Neuronal stem cell (in vitro differentiated cells): ENCODE data around the gene RMND5A.
A peak's percentile ranks its signal among the peaks of the same experiment; 100 is the strongest.

Experiments used
- DNase-seq: peaks from one replicate; pipeline ENCODE4 v3.0.0-alpha.2; 2013; ENCODE audit warnings: low spot score
- H2AFZ ChIP-seq: one replicate; pipeline ENCODE4 v1.6.1; 2013; ENCODE audit warnings: mild to moderate bottlenecking, low read length, inconsistent platforms
- H2AK5ac ChIP-seq: 2 replicates; pipeline ENCODE4 v1.6.1; 2013; ENCODE audit warnings: low read depth, mild to moderate bottlenecking, inconsistent platforms, low read length, moderate library complexity, mixed read lengths
- H2BK120ac ChIP-seq: 2 replicates; pipeline ENCODE4 v1.6.1; 2013; ENCODE audit warnings: low read depth, mild to moderate bottlenecking, inconsistent platforms, low read length, moderate library complexity, mixed read lengths
- H2BK12ac ChIP-seq: one replicate; pipeline ENCODE4 v1.6.1; 2013; ENCODE audit warnings: low read length, inconsistent platforms
- H2BK15ac ChIP-seq: 2 replicates; pipeline ENCODE4 v1.6.1; 2013; ENCODE audit warnings: mild to moderate bottlenecking, low read length, inconsistent platforms, mixed read lengths
- H2BK5ac ChIP-seq: one replicate; pipeline ENCODE4 v1.6.1; 2013; ENCODE audit warnings: inconsistent platforms, mild to moderate bottlenecking, low read length, moderate library complexity
- H3K14ac ChIP-seq: one replicate; pipeline ENCODE4 v1.6.1; 2013; ENCODE audit warnings: low read length, inconsistent platforms
- H3K18ac ChIP-seq: 2 replicates; pipeline ENCODE4 v1.6.1; 2013; ENCODE audit warnings: low read length, inconsistent platforms
- H3K23ac ChIP-seq: 2 replicates; pipeline ENCODE4 v1.6.1; 2013; ENCODE audit warnings: low read depth, mild to moderate bottlenecking, mixed read lengths, low read length, inconsistent platforms; ENCODE audit not compliant: poor library complexity
- H3K27ac ChIP-seq: replicated peaks from 3 replicates; pipeline ENCODE4 v1.5.1; 2013; ENCODE audit warnings: low read length, inconsistent platforms
- H3K27me3 ChIP-seq, 3 experiments: 2 replicates each; pipeline ENCODE4 v1.6.1; 2013; ENCODE audit warnings: low read length in 3 of 3, mild to moderate bottlenecking in 2 of 3, inconsistent platforms in 1 of 3, low read depth in 1 of 3, mixed read lengths in 1 of 3, moderate library complexity in 1 of 3; ENCODE audit not compliant: control insufficient read depth in 3 of 3, insufficient read depth in 3 of 3
- H3K36me3 ChIP-seq, 2 donors: replicated peaks in 1 of 2; 2 replicates each; pipeline ENCODE4 v1.6.1; 2013; ENCODE audit warnings: low read length in 2 of 2; ENCODE audit not compliant: control insufficient read depth in 2 of 2, insufficient read depth in 2 of 2
- H3K4ac ChIP-seq: 2 replicates; pipeline ENCODE4 v1.6.1; 2013; ENCODE audit warnings: inconsistent platforms, mild to moderate bottlenecking, low read length, moderate library complexity
- H3K4me1 ChIP-seq, 2 donors: 1 replicate in 1 of 2; 2 replicates in 1 of 2; pipeline ENCODE4 v1.6.1; 2013; ENCODE audit warnings: low read length in 2 of 2, low read depth in 1 of 2; ENCODE audit not compliant: control insufficient read depth in 2 of 2, insufficient read depth in 1 of 2
- H3K4me2 ChIP-seq: one replicate; pipeline ENCODE4 v1.6.1; 2013; ENCODE audit warnings: mild to moderate bottlenecking, low read length, inconsistent platforms; ENCODE audit not compliant: insufficient read depth, poor library complexity, severe bottlenecking
- H3K4me3 ChIP-seq, 2 donors: 2 replicates each; pipeline ENCODE4 v1.5.1; 2013; ENCODE audit warnings: low read length in 2 of 2, mild to moderate bottlenecking in 2 of 2, inconsistent platforms in 1 of 2, moderate library complexity in 1 of 2
- H3K79me1 ChIP-seq: one replicate; pipeline ENCODE4 v1.6.1; 2013; ENCODE audit warnings: low read depth, mild to moderate bottlenecking, inconsistent platforms, low read length, moderate library complexity
- H3K9ac ChIP-seq: one replicate; pipeline ENCODE4 v1.6.1; 2013; ENCODE audit warnings: mild to moderate bottlenecking, low read depth, low read length, inconsistent platforms; ENCODE audit not compliant: poor library complexity
- H3K9me3 ChIP-seq, 2 donors: replicated peaks in 1 of 2; 2 replicates each; pipeline versions ENCODE3 to v1.6.1; 2013; ENCODE audit warnings: low read length in 2 of 2, mild to moderate bottlenecking in 2 of 2, inconsistent platforms in 1 of 2, low read depth in 1 of 2, mixed read lengths in 1 of 2, moderate library complexity in 1 of 2; ENCODE audit not compliant: control insufficient read depth in 2 of 2, insufficient read depth in 1 of 2
- H4K8ac ChIP-seq: one replicate; pipeline ENCODE4 v1.6.1; 2013; ENCODE audit warnings: low read depth, mild to moderate bottlenecking, inconsistent platforms, low read length, moderate library complexity
- H4K91ac ChIP-seq: one replicate; pipeline ENCODE4 v1.6.1; 2013; ENCODE audit warnings: low read length, low read depth, mild to moderate bottlenecking, inconsistent platforms; ENCODE audit not compliant: poor library complexity
- WGBS, 2 donors: extraction: QIAGEN DNeasy Blood & Tissue Kit; methylation state at CpG; one replicate each; pipeline ENCODE4 v1.1.7; 2013; ENCODE audit warnings: missing lambda C conversion rate in 2 of 2, mixed read lengths in 1 of 2; ENCODE audit not compliant: insufficient read length in 2 of 2, insufficient replicate concordance in 1 of 2; ENCODE audit errors: extremely low coverage in 2 of 2; 5-methylcytosine and 5-hydroxymethylcytosine counted together

RMND5A gene

GRCh38 chr2:86790134-86790675 lies 70.1 kb downstream of the RMND5A start:
- peak overlapping the region; percentile 65 for H3K18ac ChIP-seq
- no peak overlapping the region for H2BK120ac ChIP-seq
- H3K4ac ChIP-seq: no peak overlapping the region
- no peak overlapping the region for H4K91ac ChIP-seq
- no peak overlapping the region for H3K9ac ChIP-seq
- peak overlapping the region; percentile 36 for H3K4me2 ChIP-seq
- H3K4me3 ChIP-seq: no peak overlapping the region
- no peak for DNase-seq
- peak overlapping the region; percentile 85 for H2AFZ ChIP-seq
- no peak overlapping the region for H2BK5ac ChIP-seq
- H3K23ac ChIP-seq: peak overlapping the region; percentile 25
- no peaks in the 10 kb centered on the region for H3K36me3 ChIP-seq
- peaks cover 3 to 7% of the 10 kb centered on the region in 2 donors for H3K9me3 ChIP-seq
- H3K4me1 ChIP-seq: peaks cover 5 to 8% of the 10 kb centered on the region in 2 donors
- no peaks in the 10 kb centered on the region for H3K79me1 ChIP-seq
- H2BK12ac ChIP-seq: no peak overlapping the region
- no peak overlapping the region for H3K27ac ChIP-seq
- H3K14ac ChIP-seq: no peak overlapping the region
- H2AK5ac ChIP-seq: peak overlapping the region; percentile 91
- H4K8ac ChIP-seq: no peak overlapping the region
- WGBS, 2 donors: no CpG with 5 or more reads among the region's 40 CpGs
- H2BK15ac ChIP-seq: no peak overlapping the region
- H3K27me3 ChIP-seq: peaks cover 28 to 96% (median 51%) of the 10 kb centered on the region in 3 experiments

- H3K27me3 ChIP-seq: peaks cover 28 to 90% (median 49%) of the 10 kb centered on the region in 3 experiments
- no peak within 1 kb of the TSS for H3K14ac ChIP-seq
- H3K27ac ChIP-seq: no peak within 1 kb of the TSS
- H3K79me1 ChIP-seq: no peaks in the 10 kb centered on the region
- H2AFZ ChIP-seq: peak within 1 kb of the TSS; percentile 85
- H3K9me3 ChIP-seq: peaks cover 4 to 7% of the 10 kb centered on the region in 2 donors
- H4K91ac ChIP-seq: no peak within 1 kb of the TSS
- no peak within 1 kb of the TSS for H2BK12ac ChIP-seq
- H3K9ac ChIP-seq: no peak within 1 kb of the TSS
- WGBS, 2 donors: no CpG with 5 or more reads among the region's 57 CpGs
- no peaks in the 10 kb centered on the region for H3K36me3 ChIP-seq
- H2BK5ac ChIP-seq: no peak within 1 kb of the TSS
- peak within 1 kb of the TSS; percentile 25 for H3K23ac ChIP-seq
- H3K4me3 ChIP-seq: peak within 1 kb of the TSS in 1 of 2 donors; percentile 22
- peak within 1 kb of the TSS; percentile 91 for H2AK5ac ChIP-seq
- H3K4me2 ChIP-seq: peak within 1 kb of the TSS; percentile 63
- no peak for DNase-seq
- no peak within 1 kb of the TSS for H3K4ac ChIP-seq
- peak within 1 kb of the TSS; percentile 45 for H2BK15ac ChIP-seq
- H3K4me1 ChIP-seq: peaks cover 5 to 8% of the 10 kb centered on the region in 2 donors
- H4K8ac ChIP-seq: no peak within 1 kb of the TSS
- H2BK120ac ChIP-seq: peak within 1 kb of the TSS; percentile 9
- H3K18ac ChIP-seq: peak within 1 kb of the TSS; percentile 65
Measured at GRCh38 chr2:86790676-86791572, 70.8 kb downstream of the RMND5A start, which contains the start of gene CD8A. CD8A (minus strand) TSS chr2:86790913; CDS start chr2:86790825, 88 bp downstream.

- H3K36me3 ChIP-seq: no peaks in the 10 kb centered on the region
- no peak overlapping the region for H2BK5ac ChIP-seq
- peak overlapping the region; percentile 85 for H2AFZ ChIP-seq
- no peak overlapping the region for H3K27ac ChIP-seq
- H3K79me1 ChIP-seq: no peaks in the 10 kb centered on the region
- H2BK12ac ChIP-seq: no peak overlapping the region
- H4K91ac ChIP-seq: no peak overlapping the region
- H3K14ac ChIP-seq: no peak overlapping the region
- H3K27me3 ChIP-seq: peaks cover 28 to 89% (median 48%) of the 10 kb centered on the region in 3 experiments
- no peak overlapping the region for H3K4ac ChIP-seq
- no peak overlapping the region for H2BK15ac ChIP-seq
- H3K23ac ChIP-seq: no peak overlapping the region
- H3K18ac ChIP-seq: no peak overlapping the region
- H2AK5ac ChIP-seq: no peak overlapping the region
- H3K4me2 ChIP-seq: peak overlapping the region; percentile 55
- H3K4me1 ChIP-seq: peaks cover 5 to 8% of the 10 kb centered on the region in 2 donors
- DNase-seq: no peak
- no CpG with 5 or more reads among the region's 7 CpGs for WGBS, 2 donors
- peaks cover 7 to 10% of the 10 kb centered on the region in 2 donors for H3K9me3 ChIP-seq
- H2BK120ac ChIP-seq: peak overlapping the region; percentile 9
- H3K4me3 ChIP-seq: no peak overlapping the region
- no peak overlapping the region for H3K9ac ChIP-seq
- H4K8ac ChIP-seq: no peak overlapping the region
Measured at GRCh38 chr2:86791573-86791972, 71.5 kb downstream of the RMND5A start.

DNA sequence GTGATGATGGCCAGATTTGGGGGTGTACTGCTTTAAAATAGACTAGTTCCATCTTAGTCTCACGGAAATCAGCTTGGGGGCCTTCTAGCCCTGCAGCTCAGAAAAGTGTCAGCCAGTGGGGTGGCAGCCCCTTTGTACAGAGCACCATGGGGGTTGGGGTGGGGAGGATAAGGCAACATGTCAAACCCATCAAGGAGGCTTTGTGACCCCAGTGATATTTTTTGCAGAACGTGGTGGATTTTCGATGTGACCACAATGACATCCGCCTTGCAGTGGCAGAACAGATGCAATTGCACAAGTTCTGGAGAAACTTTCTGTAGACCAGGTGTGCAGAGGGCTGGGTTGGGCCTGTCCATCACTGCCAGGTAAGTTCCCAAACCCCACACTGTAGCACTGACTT lies 73.7 kb downstream of the RMND5A start:
- H2BK120ac ChIP-seq: no peak overlapping the region
- no peak overlapping the region for H4K8ac ChIP-seq
- H3K9me3 ChIP-seq: peaks cover 9 to 13% of the 10 kb centered on the region in 2 donors
- no peak overlapping the region for H3K9ac ChIP-seq
- H3K4me1 ChIP-seq: peaks cover 5 to 8% of the 10 kb centered on the region in 2 donors
- peaks cover 24 to 74% (median 36%) of the 10 kb centered on the region in 3 experiments for H3K27me3 ChIP-seq
- no peak overlapping the region for H2BK5ac ChIP-seq
- H3K23ac ChIP-seq: no peak overlapping the region
- H3K4me2 ChIP-seq: no peak overlapping the region
- H3K36me3 ChIP-seq: no peaks in the 10 kb centered on the region
- H2AFZ ChIP-seq: no peak overlapping the region
- no peak overlapping the region for H2BK15ac ChIP-seq
- no peak overlapping the region for H3K27ac ChIP-seq
- H2AK5ac ChIP-seq: no peak overlapping the region
- H3K79me1 ChIP-seq: no peaks in the 10 kb centered on the region
- no CpG with 5 or more reads among the region's 4 CpGs for WGBS, 2 donors
- no peak overlapping the region for H4K91ac ChIP-seq
- no peak overlapping the region for H3K14ac ChIP-seq
- no peak for DNase-seq
- H3K4ac ChIP-seq: no peak overlapping the region
- H3K18ac ChIP-seq: no peak overlapping the region
- H2BK12ac ChIP-seq: no peak overlapping the region
- H3K4me3 ChIP-seq: no peak overlapping the region
